GM11168 (cell line): ENCODE measurements around the gene SLC44A1.
"Not testable (repeated sequence)": the region's sequence is repeated elsewhere in the genome, so short reads cannot be mapped to it uniquely, and the experiment has no call there.

Source experiments
- in situ Hi-C: fragments of 300-500 bp; cut with MboI; formaldehyde crosslinking; loops from one replicate; pipeline ENCODE4 v1.12.0; 2022; ENCODE audit warnings: low sequenced_read_pairs; ENCODE audit not compliant: unreplicated experiment

SLC44A1 gene

DNA sequence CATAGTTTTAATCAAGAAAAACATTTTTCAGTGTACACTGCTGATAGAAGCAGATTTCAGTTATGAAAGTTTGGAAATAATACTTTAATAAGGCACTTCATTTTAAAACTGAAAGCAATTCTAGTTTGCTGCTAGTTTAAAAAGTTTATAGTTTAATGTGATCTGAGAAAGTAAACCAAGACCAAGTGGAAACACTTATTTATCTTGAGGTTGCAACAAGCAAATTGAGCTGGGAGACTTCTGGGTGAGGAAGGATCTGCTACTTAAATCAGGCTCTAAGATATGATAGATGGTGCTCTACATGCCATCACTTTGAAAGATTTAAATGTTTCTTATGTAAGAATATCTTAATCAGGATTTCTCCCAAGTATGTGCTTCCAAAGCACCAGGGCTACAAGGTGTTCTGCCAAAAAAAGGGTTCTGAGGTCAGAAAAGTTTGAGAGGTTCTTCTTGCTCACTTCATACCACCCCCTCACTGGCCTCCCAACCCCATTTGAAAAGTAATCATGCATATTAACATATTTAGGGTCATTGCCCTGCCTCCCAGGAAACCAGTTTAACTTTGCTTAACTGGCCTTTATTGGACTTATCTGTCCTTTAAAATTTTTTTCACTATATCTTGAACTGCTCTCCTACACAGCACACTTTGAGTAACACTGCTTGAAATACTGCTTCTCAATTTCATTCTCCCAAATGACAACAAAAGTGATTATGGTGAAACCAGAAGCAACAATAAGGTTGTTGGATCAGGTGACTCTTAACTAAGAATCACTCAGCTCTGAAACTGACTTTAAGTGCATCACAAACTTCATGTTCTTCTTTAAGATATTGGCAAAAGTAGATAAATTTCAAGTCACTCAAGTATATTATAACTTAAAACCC, 15.5 kb downstream of the SLC44A1 start:
- in situ Hi-C loops, result loop anchor here (10.0 kb wide), 1 partner anchor 135 kb away; no protein-coding TSS in a partner anchor

- in situ Hi-C loops, result no loop called here
Measured at GRCh38 chr9:105262497-105262896, 18.0 kb downstream of the SLC44A1 start.

DNA sequence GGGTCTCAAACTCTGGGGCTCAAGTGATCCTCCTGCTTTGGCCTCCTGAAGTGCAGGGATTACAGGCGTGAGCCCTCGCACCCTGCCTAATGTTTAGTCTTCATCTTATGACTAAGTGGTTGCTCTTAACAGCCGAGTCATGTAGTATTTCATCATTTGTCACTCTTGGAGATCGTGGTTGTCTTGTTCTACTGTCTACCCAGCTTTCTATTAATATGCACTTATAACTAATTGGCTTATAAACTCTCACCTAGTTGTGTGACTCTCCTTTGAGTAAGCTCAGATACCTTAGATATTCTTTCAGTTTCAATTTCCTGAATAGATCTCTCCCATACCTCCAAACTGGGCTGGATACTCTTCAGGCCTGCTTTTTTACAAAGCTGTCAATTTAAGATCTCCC, 19.9 kb downstream of the SLC44A1 start:
- in situ Hi-C loops, result no loop called here

- in situ Hi-C loops, result not testable (repeated sequence)
Measured at GRCh38 chr9:105268254-105268653, 23.8 kb downstream of the SLC44A1 start.

DNA sequence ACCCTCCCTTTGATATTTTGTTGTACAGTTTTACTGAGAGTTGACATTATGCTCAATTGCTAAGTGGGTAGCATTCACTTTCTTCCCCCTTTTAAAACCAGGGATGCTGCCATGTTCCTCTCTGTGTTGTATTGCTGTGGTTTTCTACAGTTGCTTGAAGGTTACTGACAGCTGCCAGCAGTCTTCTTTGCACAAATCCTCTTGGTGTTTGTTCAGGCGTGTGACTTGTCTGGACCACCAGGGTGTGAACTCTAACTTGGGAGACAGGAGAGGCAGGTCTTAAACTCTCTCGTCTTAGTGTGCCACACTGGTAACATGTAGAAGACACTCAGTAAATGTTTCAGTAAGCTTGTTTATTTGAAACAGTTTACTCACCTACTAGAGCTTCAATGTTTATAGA, 25.1 kb downstream of the SLC44A1 start:
- in situ Hi-C loops, result no loop called here

DNA sequence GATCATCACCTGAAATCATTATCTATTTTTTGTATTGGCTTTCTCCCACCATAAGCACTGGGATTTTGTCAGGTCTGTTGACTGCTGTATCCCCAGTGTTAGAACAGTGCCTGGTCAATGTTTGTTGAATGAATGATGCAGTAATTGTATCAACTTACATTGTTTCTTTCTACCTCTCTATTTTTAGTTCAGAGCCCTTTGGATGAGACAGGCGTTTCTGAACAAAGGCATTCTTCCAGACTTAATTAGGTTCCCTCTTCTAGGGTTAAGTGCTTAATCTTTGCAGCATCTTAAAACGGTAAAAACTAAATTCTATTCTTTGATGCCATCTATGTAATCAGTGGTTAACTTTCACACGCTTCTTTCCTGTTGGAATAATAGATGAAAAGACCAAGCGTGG, 26.3 kb downstream of the SLC44A1 start:
- in situ Hi-C loops, result no loop called here

DNA sequence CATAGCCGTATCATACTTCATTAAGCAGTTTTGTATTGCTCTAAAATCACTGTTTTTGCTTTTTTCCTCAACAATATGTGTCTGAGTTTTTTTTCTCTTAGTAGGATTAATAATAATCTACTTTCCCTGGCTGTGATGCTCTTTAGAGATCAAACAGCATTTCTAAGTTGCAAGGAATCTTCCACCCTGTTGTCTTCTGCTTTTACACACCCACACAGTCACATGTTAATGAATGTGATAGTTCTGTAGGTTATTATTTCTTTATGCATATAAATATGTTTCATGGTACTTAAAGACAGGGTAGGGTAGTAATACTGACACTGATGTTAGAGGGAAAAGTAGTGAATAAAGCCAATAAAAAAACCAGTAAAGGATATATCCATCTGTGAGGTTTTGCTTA, 29.3 kb downstream of the SLC44A1 start:
- in situ Hi-C loops, result no loop called here

DNA sequence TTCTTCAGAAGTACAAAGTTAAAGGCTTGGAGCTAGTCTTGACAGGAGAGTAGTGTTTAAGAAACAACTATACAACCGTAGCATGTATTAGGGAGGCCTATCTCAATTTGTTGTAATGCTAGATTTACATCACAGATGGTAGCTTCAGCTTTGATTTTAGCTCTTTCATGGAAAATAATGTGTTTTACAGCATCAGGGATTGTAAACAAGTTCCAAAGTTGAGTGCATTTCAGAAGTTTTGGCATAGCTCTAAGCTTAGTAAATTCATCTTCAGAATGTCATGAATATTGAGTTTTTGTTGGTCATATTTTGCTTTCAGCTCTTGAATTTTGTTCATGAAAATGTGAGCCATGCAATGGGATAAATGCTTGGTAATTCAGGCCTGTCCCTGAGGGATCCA, 30.7 kb downstream of the SLC44A1 start:
- in situ Hi-C loops, result no loop called here

GRCh38 chr9:105275938-105276337, 31.5 kb downstream of the SLC44A1 start:
- in situ Hi-C loops, result no loop called here

DNA sequence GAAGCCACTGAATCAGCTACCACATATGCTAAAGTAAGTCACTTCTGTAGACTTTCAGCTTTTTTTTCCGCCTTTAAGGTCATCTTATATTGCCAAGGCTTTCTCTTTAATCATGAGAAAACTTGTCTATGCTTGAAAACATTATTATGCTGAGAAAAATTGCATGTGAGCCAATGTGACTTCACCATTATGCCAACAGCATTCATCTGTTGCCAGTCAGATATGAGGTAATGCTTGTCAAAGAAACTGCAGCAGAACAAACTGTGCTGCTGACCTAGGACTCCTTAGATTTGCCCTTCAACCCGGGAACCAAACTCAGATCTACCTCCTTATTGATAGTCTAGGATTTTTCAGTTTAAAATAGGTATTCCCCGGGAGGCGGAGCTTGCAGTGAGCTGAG, 34.3 kb downstream of the SLC44A1 start:
- in situ Hi-C loops, result no loop called here

DNA sequence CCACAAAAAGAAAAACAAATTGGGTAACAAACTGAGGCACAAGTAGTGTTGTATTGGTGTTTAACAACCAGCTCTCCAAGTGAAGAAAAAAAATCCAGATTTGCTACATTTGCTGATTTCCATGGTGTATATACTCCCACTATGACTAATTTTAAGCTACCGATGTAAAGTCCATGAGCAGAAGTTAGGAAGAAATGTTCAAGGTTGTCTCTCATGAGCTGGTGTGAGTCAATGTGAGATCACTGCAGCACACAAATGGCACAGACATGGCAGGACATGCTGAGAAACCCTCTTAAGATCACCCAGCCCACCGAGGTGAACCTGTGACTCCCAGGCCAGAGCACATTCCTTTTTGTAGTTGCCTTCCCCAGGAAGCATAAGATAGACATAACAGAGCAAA, 36.2 kb downstream of the SLC44A1 start:
- in situ Hi-C loops, result no loop called here

DNA sequence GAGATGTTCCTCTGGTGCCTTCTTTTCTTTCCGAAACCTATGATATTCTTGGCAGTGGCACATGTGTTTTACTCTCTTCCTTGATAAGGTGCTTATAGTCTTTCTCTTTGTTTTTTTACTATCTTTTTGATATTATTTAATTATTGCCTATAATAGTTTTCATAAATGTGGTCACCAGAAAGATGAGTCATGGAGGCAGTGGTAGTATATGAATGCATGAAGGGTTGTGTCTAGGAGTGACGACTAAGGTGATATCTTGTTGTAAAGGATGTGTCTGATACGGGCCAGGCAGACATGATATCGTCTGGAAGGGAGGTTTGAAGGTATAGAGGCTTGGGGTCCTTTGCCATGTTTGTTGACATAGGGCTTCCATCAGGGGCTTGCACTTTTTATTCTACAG, 36.8 kb downstream of the SLC44A1 start:
- in situ Hi-C loops, result no loop called here

- in situ Hi-C loops, result no loop called here
Measured at GRCh38 chr9:105281926-105282325, 37.5 kb downstream of the SLC44A1 start.

- in situ Hi-C loops, result no loop called here
Measured at GRCh38 chr9:105282870-105283621, 38.6 kb downstream of the SLC44A1 start.

GRCh38 chr9:105283795-105284194, 39.3 kb downstream of the SLC44A1 start:
- in situ Hi-C loops, result no loop called here

GRCh38 chr9:105284463-105284862, 40.0 kb downstream of the SLC44A1 start:
- in situ Hi-C loops, result no loop called here

GRCh38 chr9:105286098-105286497, 41.6 kb downstream of the SLC44A1 start:
- in situ Hi-C loops, result no loop called here

DNA sequence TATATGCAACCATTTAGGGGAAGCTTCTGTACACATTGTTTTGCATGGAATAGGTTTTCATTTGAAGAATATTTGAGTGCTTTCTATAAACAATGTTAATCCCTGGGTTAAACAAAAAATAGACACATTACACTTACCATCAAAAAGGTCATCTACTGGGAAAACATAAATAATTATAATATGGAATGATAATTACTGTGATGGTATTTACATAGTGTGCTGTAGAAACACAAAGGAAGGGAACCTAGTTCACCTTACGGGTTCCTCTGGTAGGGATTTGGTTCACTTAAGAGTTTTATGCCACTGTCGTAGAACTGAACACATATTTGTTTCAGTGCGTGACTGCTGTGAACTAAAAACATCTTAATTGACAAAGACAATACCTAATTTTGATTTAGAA, 44.9 kb downstream of the SLC44A1 start:
- in situ Hi-C loops, result no loop called here

GRCh38 chr9:105290418-105290817, 46.0 kb downstream of the SLC44A1 start:
- in situ Hi-C loops, result no loop called here

GRCh38 chr9:105290954-105291353, 46.5 kb downstream of the SLC44A1 start:
- in situ Hi-C loops, result no loop called here

- in situ Hi-C loops, result no loop called here
Measured at GRCh38 chr9:105291422-105291859, 47.0 kb downstream of the SLC44A1 start.
